VCaP (cell line): ENCODE measurements around the gene TACC3.
A peak's percentile ranks its signal among the peaks of the same experiment; 100 is the strongest.

Source experiments
- H3K27ac ChIP-seq: fragments of 450-650 bp; 2 replicates; pipeline ENCODE4 v1.5.1; 2017
- TF ChIP-seq, protein P1 (sequence below): fragments of 450-650 bp; conservative IDR thresholded peaks from 2 replicates; pipeline ENCODE4 v1.5.1; 2017; ENCODE audit warnings: mild to moderate bottlenecking, moderate library complexity

The TACC3 gene

DNA sequence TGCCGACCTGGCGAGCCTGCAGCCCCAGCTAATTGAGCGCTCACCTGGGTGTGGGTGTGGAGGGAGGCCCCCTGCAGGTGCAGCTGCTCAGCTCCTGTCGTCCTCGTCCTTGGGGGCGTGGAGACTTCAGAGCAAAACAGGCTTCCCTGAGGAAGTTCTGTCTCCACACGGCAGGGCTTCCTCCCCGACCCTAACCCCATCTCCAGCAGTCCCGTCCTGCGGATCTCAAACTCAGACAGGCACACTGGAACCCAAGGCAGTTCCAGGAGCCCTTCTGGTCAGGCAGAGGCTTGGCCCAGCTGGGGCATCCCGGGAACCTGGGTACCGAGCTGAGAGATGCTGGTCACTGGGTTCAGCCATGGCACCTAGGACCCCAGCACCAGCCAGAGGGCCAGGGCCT lies 24.4 kb downstream of the TACC3 start:
- TF ChIP-seq, protein P1, sequence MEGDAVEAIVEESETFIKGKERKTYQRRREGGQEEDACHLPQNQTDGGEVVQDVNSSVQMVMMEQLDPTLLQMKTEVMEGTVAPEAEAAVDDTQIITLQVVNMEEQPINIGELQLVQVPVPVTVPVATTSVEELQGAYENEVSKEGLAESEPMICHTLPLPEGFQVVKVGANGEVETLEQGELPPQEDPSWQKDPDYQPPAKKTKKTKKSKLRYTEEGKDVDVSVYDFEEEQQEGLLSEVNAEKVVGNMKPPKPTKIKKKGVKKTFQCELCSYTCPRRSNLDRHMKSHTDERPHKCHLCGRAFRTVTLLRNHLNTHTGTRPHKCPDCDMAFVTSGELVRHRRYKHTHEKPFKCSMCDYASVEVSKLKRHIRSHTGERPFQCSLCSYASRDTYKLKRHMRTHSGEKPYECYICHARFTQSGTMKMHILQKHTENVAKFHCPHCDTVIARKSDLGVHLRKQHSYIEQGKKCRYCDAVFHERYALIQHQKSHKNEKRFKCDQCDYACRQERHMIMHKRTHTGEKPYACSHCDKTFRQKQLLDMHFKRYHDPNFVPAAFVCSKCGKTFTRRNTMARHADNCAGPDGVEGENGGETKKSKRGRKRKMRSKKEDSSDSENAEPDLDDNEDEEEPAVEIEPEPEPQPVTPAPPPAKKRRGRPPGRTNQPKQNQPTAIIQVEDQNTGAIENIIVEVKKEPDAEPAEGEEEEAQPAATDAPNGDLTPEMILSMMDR = no peak
- H3K27ac ChIP-seq = no peak overlapping the region

DNA sequence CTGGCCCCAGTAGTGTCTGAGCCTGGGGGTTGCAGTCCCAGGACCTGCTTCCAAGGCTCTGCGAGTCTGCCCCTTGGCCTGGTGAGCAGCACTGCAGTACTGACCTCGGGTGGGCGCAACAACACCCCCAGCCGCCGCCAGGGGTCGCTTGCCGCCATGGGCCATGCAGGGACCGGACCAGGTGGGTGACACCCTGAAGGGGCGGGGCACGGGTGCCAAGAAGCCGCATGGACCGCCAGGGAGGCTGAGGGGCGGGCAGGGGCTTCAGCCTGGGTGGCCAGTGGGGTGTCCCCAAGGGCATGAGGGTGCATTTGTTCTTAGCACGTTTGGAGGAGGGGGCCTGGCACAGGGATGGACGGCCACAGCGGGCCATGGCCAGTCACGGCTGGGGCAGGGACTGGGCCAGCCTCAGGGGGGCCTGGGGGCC lies 25.0 kb downstream of the TACC3 start:
- no peak overlapping the region for H3K27ac ChIP-seq
- TF ChIP-seq, protein P1 = peak; percentile 74

DNA sequence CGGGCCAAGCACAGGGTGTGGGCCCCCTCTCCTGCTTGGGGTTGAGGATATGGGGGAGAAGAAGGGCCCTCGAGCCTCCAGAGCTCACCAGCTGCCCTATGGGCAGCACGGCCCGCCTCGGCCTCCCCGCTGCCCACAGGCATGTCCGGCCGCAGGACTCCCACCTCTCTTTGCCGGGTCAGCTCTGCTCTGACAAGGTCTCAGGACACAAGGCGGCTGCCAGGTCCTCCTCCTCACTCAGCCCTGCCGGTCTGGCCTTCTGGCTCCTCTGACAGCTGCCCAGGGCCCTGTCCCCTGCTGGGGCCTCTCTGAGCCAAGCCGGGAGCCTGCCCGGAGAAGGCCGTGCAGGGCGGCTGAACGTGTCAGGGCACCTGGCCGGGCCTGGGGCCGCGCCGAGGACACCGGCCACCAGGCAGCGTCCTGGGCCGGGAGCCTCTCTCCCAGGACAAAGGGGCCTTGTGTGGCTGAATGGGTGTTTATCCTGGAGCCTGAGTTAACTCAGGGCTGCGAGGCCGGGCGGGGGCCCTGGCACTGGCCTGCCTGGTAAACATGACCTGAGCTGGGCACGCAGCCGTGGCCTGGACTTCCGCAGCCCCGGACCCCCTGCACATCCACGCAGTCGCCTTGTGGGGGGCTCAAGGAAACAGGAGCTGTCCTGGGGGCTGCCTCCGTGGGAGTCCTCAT lies 25.7 kb downstream of the TACC3 start:
- H3K27ac ChIP-seq = no peak overlapping the region
- TF ChIP-seq, protein P1 = no peak

DNA sequence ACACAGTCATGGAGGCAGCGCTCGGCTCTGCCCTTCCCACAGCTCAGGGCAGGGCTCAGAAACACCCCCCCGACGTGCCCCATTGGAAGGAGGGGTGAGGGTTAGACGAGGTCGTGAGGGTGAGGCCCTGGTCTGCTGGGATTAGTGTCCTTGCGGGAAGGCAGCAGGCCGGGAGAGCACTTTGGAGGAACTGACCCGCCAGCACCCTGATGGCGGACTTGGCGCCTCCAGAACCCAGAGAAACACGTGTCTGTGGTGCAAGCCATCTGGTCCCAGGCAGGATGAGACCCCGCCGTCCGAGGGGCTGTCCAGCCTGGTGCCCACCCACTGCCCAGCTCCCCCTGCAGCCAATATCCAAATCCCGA lies 26.3 kb downstream of the TACC3 start:
- no peak overlapping the region for H3K27ac ChIP-seq
- TF ChIP-seq, protein P1 = no peak

DNA sequence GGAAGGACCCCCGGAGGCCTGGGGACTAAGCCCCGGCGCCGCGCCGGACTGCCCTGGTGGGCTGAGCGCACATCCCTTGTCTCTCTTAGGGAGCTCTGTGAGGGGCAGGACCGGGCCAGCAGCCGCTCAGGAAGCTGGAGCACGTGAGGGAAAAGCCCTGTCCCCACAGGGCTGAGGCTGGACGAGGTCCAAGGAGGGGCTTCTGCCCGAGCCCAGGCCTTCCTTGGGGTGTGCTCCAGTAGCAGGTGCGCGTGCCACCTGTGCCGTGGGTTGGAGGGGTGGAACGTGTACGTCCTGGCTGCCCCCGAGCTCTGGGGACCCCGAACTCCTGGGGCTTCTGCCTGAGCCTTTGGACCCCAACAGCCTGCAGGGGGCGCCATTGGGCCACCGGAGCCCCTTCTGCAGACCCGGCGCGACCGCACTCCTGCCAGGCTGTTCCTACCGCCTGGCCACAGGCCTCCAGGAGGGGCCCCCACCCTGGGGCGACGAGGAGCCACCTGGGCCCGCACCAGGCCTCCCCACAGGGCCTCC lies 27.2 kb downstream of the TACC3 start:
- TF ChIP-seq, protein P1 = peak; percentile 82
- H3K27ac ChIP-seq = no peak overlapping the region

DNA sequence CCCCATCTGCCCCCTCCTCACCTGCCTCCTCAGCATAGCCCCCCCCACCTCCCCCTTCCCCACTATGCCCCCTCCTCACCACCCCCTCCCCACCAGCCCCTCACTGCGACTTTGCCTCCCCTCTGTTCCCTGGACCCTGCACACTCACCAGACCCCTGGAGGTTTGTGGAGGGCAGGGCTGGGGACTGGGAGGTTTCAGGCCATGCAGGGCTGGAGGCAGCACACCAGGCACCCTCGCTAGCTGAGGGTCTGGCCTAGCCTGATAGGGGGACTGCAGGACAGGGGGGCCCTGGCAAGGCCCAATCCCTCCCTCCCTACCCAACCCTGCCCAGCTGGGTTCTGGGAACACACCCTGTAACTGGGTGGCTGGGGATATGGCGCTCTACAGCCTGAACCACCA lies 28.0 kb downstream of the TACC3 start:
- H3K27ac ChIP-seq = no peak overlapping the region
- TF ChIP-seq, protein P1 = no peak

DNA sequence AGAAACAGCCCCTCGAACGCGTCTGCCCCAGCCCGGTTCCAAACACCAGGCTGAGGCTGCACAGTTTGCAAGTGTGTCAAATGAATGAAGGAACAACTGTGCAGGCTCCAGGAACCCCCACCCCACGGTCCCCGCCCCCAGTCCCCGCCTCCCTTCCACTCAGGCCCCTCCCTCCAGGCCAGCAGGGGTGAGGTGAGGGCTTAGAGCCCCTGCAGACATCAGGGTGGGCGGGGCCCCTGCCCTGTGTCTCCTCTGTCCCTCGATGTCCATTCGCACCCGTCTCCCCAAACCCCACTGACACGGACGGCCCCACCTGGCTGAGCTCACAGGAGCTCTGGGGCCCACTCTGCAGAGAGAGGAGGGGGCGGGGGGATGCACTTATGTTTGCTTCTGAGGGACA lies 28.5 kb downstream of the TACC3 start:
- TF ChIP-seq, protein P1 = no peak
- no peak overlapping the region for H3K27ac ChIP-seq
